PC-9 (cell line): Measurements from ENCODE around the gene MBD3. TPM values are rescaled to one million over a fixed set of nuclear protein-coding genes. Genes with fewer than 3 reads are reported as not detected.

Experiments
- BruUV-seq: library from RNA; stranded (reverse); fragments of 400-500 nt; replicated peaks from 2 replicates; lab custom pipeline; 2021; lab: Mats Ljungman, UMichigan
- CTCF ChIA-PET: fragments of 300-600 bp; sonication (Branson Sonifier 250); formaldehyde crosslinking; loops from one replicate; lab custom pipeline; 2022; ENCODE audit warnings: antibody characterized with exemption; lab: Charles Lee
- POLR2A ChIA-PET: fragments of 300-600 bp; sonication (Branson Sonifier 250); formaldehyde crosslinking; loops from one replicate; lab custom pipeline; 2022; ENCODE audit warnings: antibody characterized with exemption; ENCODE audit not compliant: unreplicated experiment; lab: Charles Lee
- DNase-seq, 2 experiments: peaks; one replicate each; pipeline versions ENCODE4 v3.0.0 to v3.0.0-alpha.2; 2015 to 2022; ENCODE audit warnings: mixed read lengths in 1 of 2
- H2AFZ ChIP-seq: fragments of 200-600 bp; sonication (generic); 2 replicates; pipeline ENCODE4 v1.8.1; 2017; ENCODE audit warnings: antibody characterized with exemption
- H3F3A ChIP-seq: fragments of 200-600 bp; sonication (generic); 2 replicates; pipeline ENCODE4 v1.8.1; 2017; ENCODE audit warnings: antibody characterized with exemption, mild to moderate bottlenecking, low read depth; ENCODE audit not compliant: insufficient read depth
- H3K27ac ChIP-seq: fragments of 200-600 bp; sonication (generic); 2 replicates; pipeline ENCODE4 v1.6.1; 2016; ENCODE audit warnings: mixed run types
- H3K27me3 ChIP-seq: fragments of 200-600 bp; sonication (generic); 2 replicates; pipeline ENCODE4 v1.6.1; 2016; ENCODE audit warnings: low read depth, mixed run types; ENCODE audit not compliant: insufficient read depth
- H3K36me3 ChIP-seq: fragments of 200-600 bp; sonication (generic); 2 replicates; pipeline ENCODE4 v1.6.1; 2016; ENCODE audit warnings: low read depth, mixed run types
- H3K4me1 ChIP-seq: fragments of 200-600 bp; sonication (generic); replicated peaks from 2 replicates; pipeline ENCODE4 v1.6.1; 2016; ENCODE audit warnings: mixed run types; ENCODE audit not compliant: insufficient read depth
- H3K4me2 ChIP-seq: fragments of 200-600 bp; sonication (generic); 2 replicates; pipeline ENCODE4 v1.6.1; 2017; ENCODE audit warnings: mixed run types
- H3K4me3 ChIP-seq: fragments of 200-600 bp; sonication (generic); 2 replicates; pipeline ENCODE4 v1.6.1; 2016; ENCODE audit warnings: mixed run types
- H3K79me2 ChIP-seq: fragments of 200-600 bp; sonication (generic); 2 replicates; pipeline ENCODE4 v1.6.1; 2017; ENCODE audit warnings: low read depth, mixed run types
- H3K9me2 ChIP-seq: fragments of 200-600 bp; sonication (generic); 2 replicates; pipeline ENCODE4 v1.8.1; 2017; ENCODE audit warnings: mild to moderate bottlenecking; ENCODE audit not compliant: insufficient read depth
- H3K9me3 ChIP-seq: fragments of 200-600 bp; sonication (generic); 2 replicates; pipeline ENCODE4 v1.8.1; 2016; ENCODE audit warnings: low read depth; ENCODE audit not compliant: insufficient read depth
- H4K20me1 ChIP-seq: fragments of 200-600 bp; sonication (generic); 2 replicates; pipeline ENCODE4 v1.8.1; 2017; ENCODE audit not compliant: insufficient read depth
- CTCF ChIP-seq: fragments of 200-600 bp; sonication (generic); conservative IDR thresholded peaks from 2 replicates; pipeline ENCODE4 v1.6.1; 2017; ENCODE audit warnings: mixed run types, antibody characterized with exemption, mild to moderate bottlenecking, moderate library complexity
- EZH2 ChIP-seq: fragments of 200-600 bp; sonication (generic); IDR thresholded peaks from 2 replicates; pipeline ENCODE4 v1.8.0; 2017; ENCODE audit warnings: antibody characterized with exemption, low read depth
- intact Hi-C: fragments of 100-400 bp; cut with micrococcal nuclease; formaldehyde crosslinking; loops from one replicate; pipeline ENCODE4 v1.10.0; 2022; ENCODE audit not compliant: unreplicated experiment
- total RNA-seq: library from RNA; stranded (reverse); gene quantifications from 2 replicates; pipeline ENCODE4 v1.2.3, GENCODE V29; 2021

MBD3 gene
- total RNA-seq, 1 experiment from 2014 or later, result 129 TPM

GRCh38 chr19:1528596-1529429 is 63.9 kb downstream of the MBD3 start:
- H3F3A ChIP-seq, result no peaks in the 10 kb centered on the region
- ChIA-PET CTCF (no interaction called here), POLR2A (no interaction called here)
- no peaks in the 10 kb centered on the region for H4K20me1 ChIP-seq
- no peaks in the 10 kb centered on the region for H3K9me3 ChIP-seq
- no peaks in the 10 kb centered on the region for H3K36me3 ChIP-seq
- no peaks in the 10 kb centered on the region for H3K9me2 ChIP-seq
- DNase-seq, result no peak
- H3K27me3 ChIP-seq, result 0 out of 2 replicates have a peak, but pooled peaks cover 8% of the 10 kb centered on the region
- H3K4me1 ChIP-seq, result no peaks in the 10 kb centered on the region
- no peak overlapping the region for H2AFZ ChIP-seq
- no peak overlapping the region for H3K4me3 ChIP-seq
- no TSS peak for BruUV-seq
- TF ChIP-seq CTCF, result no peak
- TF ChIP-seq EZH2, result no peak
- intact Hi-C loops, result no loop called here
- H3K79me2 ChIP-seq, result no peaks in the 10 kb centered on the region
- H3K4me2 ChIP-seq, result no peak overlapping the region
- no peak overlapping the region for H3K27ac ChIP-seq

GRCh38 chr19:1527650-1528309 is 64.9 kb downstream of the MBD3 start:
- no peaks in the 10 kb centered on the region for H3K9me2 ChIP-seq
- H3K27ac ChIP-seq, result no peak overlapping the region
- intact Hi-C loops, result no loop called here
- no peaks in the 10 kb centered on the region for H4K20me1 ChIP-seq
- CTCF ChIA-PET, result interaction anchor here (0.6 kb wide), 1 partner anchor 14 kb away, joined by 5 read pairs; no protein-coding TSS in a partner anchor
- H3K4me3 ChIP-seq, result no peak overlapping the region
- H3K4me2 ChIP-seq, result no peak overlapping the region
- no peaks in the 10 kb centered on the region for H3K9me3 ChIP-seq
- 0 out of 2 replicates have a peak, but pooled peaks cover 8% of the 10 kb centered on the region for H3K27me3 ChIP-seq
- H2AFZ ChIP-seq, result no peak overlapping the region
- H3F3A ChIP-seq, result no peaks in the 10 kb centered on the region
- no peak for DNase-seq
- no peaks in the 10 kb centered on the region for H3K36me3 ChIP-seq
- TF ChIP-seq CTCF (no peak), EZH2 (no peak)
- no peaks in the 10 kb centered on the region for H3K4me1 ChIP-seq
- no TSS peak for BruUV-seq
- H3K79me2 ChIP-seq, result no peaks in the 10 kb centered on the region
- POLR2A ChIA-PET, result no interaction called here

GRCh38 chr19:1526979-1527649 is 65.6 kb downstream of the MBD3 start:
- Histone ChIP-seq H2AFZ (no peak overlapping the region), H3K79me2 (no peaks in the 10 kb centered on the region), H3K36me3 (no peaks in the 10 kb centered on the region), H4K20me1 (no peaks in the 10 kb centered on the region), H3K27ac (no peak overlapping the region), H3K4me3 (no peak overlapping the region), H3K4me1 (no peaks in the 10 kb centered on the region), H3K9me2 (no peaks in the 10 kb centered on the region), H3K9me3 (no peaks in the 10 kb centered on the region), H3K4me2 (no peak overlapping the region), H3F3A (no peaks in the 10 kb centered on the region), H3K27me3 (0 out of 2 replicates have a peak, but pooled peaks cover 8% of the 10 kb centered on the region)
- no TSS peak for BruUV-seq
- ChIA-PET CTCF (no interaction called here), POLR2A (no interaction called here)
- intact Hi-C loops, result no loop called here
- no peak for DNase-seq
- no peak for TF ChIP-seq CTCF
- TF ChIP-seq EZH2, result no peak
